DOHH2 (cell line): ENCODE measurements around the gene FPR3.

Source experiments
- EZH2phosphoT487 ChIP-seq: fragments of 200-600 bp; sonication (generic); IDR thresholded peaks from 2 replicates; pipeline ENCODE4 v1.6.1; 2017; ENCODE audit warnings: borderline replicate concordance, mild to moderate bottlenecking, antibody characterized with exemption, low read length, moderate library complexity, mixed read lengths
- TF ChIP-seq, protein P1 (sequence below): fragments of 200-600 bp; sonication (generic); IDR thresholded peaks from one replicate; pipeline ENCODE4 v1.5.1; 2014; ENCODE audit warnings: antibody characterized with exemption, mild to moderate bottlenecking, low read depth, low read length; ENCODE audit not compliant: poor library complexity, severe bottlenecking

DNA sequence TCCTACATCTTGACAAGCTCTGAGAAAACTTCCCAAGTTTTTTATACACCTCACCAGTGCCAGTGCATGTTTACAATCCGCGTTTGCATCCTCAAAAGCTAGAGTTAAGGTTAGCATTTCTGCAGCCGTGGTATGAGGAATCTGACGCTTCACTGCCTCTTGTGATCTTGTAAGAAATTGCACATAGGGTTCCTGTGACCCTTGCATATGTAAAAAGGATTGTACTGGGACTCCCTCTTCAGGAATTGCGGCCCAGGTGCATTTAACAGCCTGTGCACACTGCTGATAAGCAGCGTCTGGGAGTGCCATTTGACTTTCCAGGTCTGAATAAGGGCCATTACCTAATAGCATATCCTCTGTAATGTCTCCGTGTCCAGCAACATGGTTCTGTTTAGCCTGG lies 15.3 kb downstream of the FPR3 start:
- TF ChIP-seq, protein P1, sequence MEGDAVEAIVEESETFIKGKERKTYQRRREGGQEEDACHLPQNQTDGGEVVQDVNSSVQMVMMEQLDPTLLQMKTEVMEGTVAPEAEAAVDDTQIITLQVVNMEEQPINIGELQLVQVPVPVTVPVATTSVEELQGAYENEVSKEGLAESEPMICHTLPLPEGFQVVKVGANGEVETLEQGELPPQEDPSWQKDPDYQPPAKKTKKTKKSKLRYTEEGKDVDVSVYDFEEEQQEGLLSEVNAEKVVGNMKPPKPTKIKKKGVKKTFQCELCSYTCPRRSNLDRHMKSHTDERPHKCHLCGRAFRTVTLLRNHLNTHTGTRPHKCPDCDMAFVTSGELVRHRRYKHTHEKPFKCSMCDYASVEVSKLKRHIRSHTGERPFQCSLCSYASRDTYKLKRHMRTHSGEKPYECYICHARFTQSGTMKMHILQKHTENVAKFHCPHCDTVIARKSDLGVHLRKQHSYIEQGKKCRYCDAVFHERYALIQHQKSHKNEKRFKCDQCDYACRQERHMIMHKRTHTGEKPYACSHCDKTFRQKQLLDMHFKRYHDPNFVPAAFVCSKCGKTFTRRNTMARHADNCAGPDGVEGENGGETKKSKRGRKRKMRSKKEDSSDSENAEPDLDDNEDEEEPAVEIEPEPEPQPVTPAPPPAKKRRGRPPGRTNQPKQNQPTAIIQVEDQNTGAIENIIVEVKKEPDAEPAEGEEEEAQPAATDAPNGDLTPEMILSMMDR = no peak
- no peak for TF ChIP-seq EZH2phosphoT487
